GM12878 (cell line): ENCODE data around the gene EFCAB8. TPM values are rescaled to one million over a fixed set of nuclear protein-coding genes. Genes with fewer than 3 reads are reported as not detected.

Experiments
- ATAC-seq: fragments of 200-7000 bp; cut with Tn5 transposase; 3 replicates; pipeline ENCODE4 v1.9.1; 2020; ENCODE audit warnings: mild to moderate bottlenecking, moderate library complexity
- BruUV-seq: library from RNA; stranded (reverse); fragments of 400-500 nt; replicated peaks from 2 replicates; lab custom pipeline; 2021; lab: Mats Ljungman, UMichigan
- CTCF ChIA-PET: fragments of 300-600 bp; sonication (Branson Sonifier 250); formaldehyde crosslinking; extraction: SDS; loops from one replicate; lab custom pipeline; 2021; ENCODE audit warnings: inconsistent platforms; lab: Yijun Ruan, JAX
- POLR2A ChIA-PET: fragments of 350-600 bp; formaldehyde crosslinking; extraction: SDS; loops from one replicate; lab custom pipeline; 2021; ENCODE audit warnings: inconsistent platforms; lab: Charles Lee
- RAD21 ChIA-PET: fragments of 300-600 bp; sonication (Branson Sonifier 250); formaldehyde crosslinking; loops from one replicate; lab custom pipeline; 2023; ENCODE audit warnings: antibody characterized with exemption; ENCODE audit not compliant: unreplicated experiment; lab: Charles Lee
- SMC1A ChIA-PET: fragments of 300-600 bp; sonication (Branson Sonifier 250); formaldehyde crosslinking; loops from one replicate; lab custom pipeline; 2023; ENCODE audit not compliant: unreplicated experiment, uncharacterized antibody; lab: Charles Lee
- DNase-seq: peaks from one replicate; pipeline ENCODE4 v3.0.0-alpha.2; 2011; ENCODE audit warnings: low read depth, low spot score
- FAIRE-seq: peaks from 3 replicates; lab custom pipeline; 2011; peaks lifted over from hg19 to GRCh38; lab: Jason Lieb, UNC
- H2AFZ ChIP-seq: 2 replicates; pipeline ENCODE4 v1.6.0; 2011; ENCODE audit warnings: low read depth, low read length, control low read depth; ENCODE audit not compliant: control insufficient read depth
- H3K27ac ChIP-seq: 2 replicates; pipeline ENCODE4 v1.5.1; 2011; ENCODE audit warnings: control low read depth; ENCODE audit not compliant: control insufficient read depth, insufficient read depth
- H3K27me3 ChIP-seq, 2 experiments: replicated peaks in 1 of 2; 2 replicates each; pipeline versions ENCODE4 v1.6.0 to v1.6.1; 2011; ENCODE audit warnings: low read length in 1 of 2; ENCODE audit not compliant: control insufficient read depth in 2 of 2, insufficient read depth in 2 of 2
- H3K36me3 ChIP-seq, 2 experiments: 2 replicates each; pipeline ENCODE4 v1.5.1; 2011; ENCODE audit warnings: low read length in 1 of 2; ENCODE audit not compliant: control insufficient read depth in 2 of 2, insufficient read depth in 2 of 2
- H3K4me1 ChIP-seq: 2 replicates; pipeline ENCODE4 v1.6.1; 2011; ENCODE audit warnings: mild to moderate bottlenecking, low read length, moderate library complexity, mixed read lengths; ENCODE audit not compliant: control insufficient read depth, insufficient read depth
- H3K4me2 ChIP-seq: 2 replicates; pipeline ENCODE4 v1.6.0; 2011; ENCODE audit warnings: control low read depth; ENCODE audit not compliant: control insufficient read depth, insufficient read depth
- H3K4me3 ChIP-seq: fragments of 200-600 bp; sonication (generic); 2 replicates; pipeline ENCODE4 v1.5.1; 2016
- H3K79me2 ChIP-seq: 2 replicates; pipeline ENCODE4 v1.6.0; 2011; ENCODE audit warnings: low read length; ENCODE audit not compliant: control insufficient read depth, insufficient read depth
- H3K9ac ChIP-seq: 2 replicates; pipeline ENCODE4 v1.8.0; 2011; ENCODE audit warnings: low read length, control low read depth, mixed read lengths; ENCODE audit not compliant: control insufficient read depth, insufficient read depth
- H3K9me3 ChIP-seq: replicated peaks from 3 replicates; pipeline ENCODE4 v1.5.1; 2011; ENCODE audit warnings: mild to moderate bottlenecking, low read length; ENCODE audit not compliant: control insufficient read depth, insufficient read depth
- H4K20me1 ChIP-seq: 2 replicates; pipeline ENCODE4 v1.6.0; 2011; ENCODE audit not compliant: control insufficient read depth, insufficient read depth
- SP1 ChIP-seq: IDR thresholded peaks from one replicate; pipeline ENCODE4 v1.6.1; 2011; ENCODE audit warnings: low read depth, low read length
- ZNF217 ChIP-seq: fragments of 450-650 bp; IDR thresholded peaks from 2 replicates; pipeline ENCODE4 v1.6.1; 2017; ENCODE audit warnings: antibody characterized with exemption, mild to moderate bottlenecking
- WGBS: methylation state at CpG from one replicate; pipeline ENCODE4 v1.1.6; 2016; ENCODE audit warnings: low lambda C conversion rate; ENCODE audit not compliant: insufficient replicate concordance, insufficient coverage; ENCODE audit errors: missing lambda C conversion rate; 5-methylcytosine and 5-hydroxymethylcytosine counted together
- in situ Hi-C: fragments of 300-500 bp; cut with MboI; formaldehyde crosslinking; loops from 9 replicates; pipeline ENCODE4 v1.14.3; 2018; ENCODE audit warnings: mixed read lengths
- intact Hi-C: fragments of 100-400 bp; cut with micrococcal nuclease; formaldehyde crosslinking; loops from one replicate; pipeline ENCODE4 v1.14.2; 2022; ENCODE audit not compliant: unreplicated experiment
- polyA plus RNA-seq, 11 experiments: library from polyadenylated mRNA; depleted of rRNA in 4 of 11; unstranded in 6 of 11; stranded (reverse) in 5 of 11; fragments of >200 nt; fragmentation: Nextera tagmentation in 4 of 11; fragmentation: Illumina TruSeq in 1 of 11; extraction: Ambion mirVana in 4 of 11; extraction: Trizol in 1 of 11; gene quantifications; 1 replicate in 1 of 11; 2 replicates in 10 of 11; pipeline versions ENCODE4 v1.2.1 to v1.2.3, GENCODE V29; 2011 to 2016; ENCODE audit warnings: inconsistent platforms in 2 of 11, missing spikeins in 2 of 11, low read depth in 1 of 11
- total RNA-seq, 4 experiments: library from RNA; depleted of rRNA in 3 of 4; stranded (reverse); fragments of >200 nt in 3 of 4; fragmentation: Illumina TruSeq in 1 of 4; extraction: Trizol in 1 of 4; gene quantifications; 2 replicates each; pipeline versions ENCODE4 v1.2.1 to v1.2.3, GENCODE V29; 2013 to 2021
- TF ChIP-seq, protein P1 (sequence below): fragments of 450-650 bp; IDR thresholded peaks from 2 replicates; pipeline ENCODE4 v1.6.1; 2017; ENCODE audit warnings: borderline replicate concordance

EFCAB8 gene
- total and polyA plus RNA-seq, 10 of the 15 experiments (the other 5 are each of a cell fraction or from before 2014, with no cell fraction given) = 0.04 to 0.18 (median 0.06) TPM; not detected in 4

- intact Hi-C loops (no loop called here), in situ Hi-C loops (no loop called here)
- POLR2A ChIA-PET = no interaction called here
- 16% methylated on average over 3 of the region's 3 CpGs for WGBS
- ATAC-seq (no peak), DNase-seq (no peak), FAIRE-seq (no peak)
- H3K27ac ChIP-seq = no peak overlapping the region
- no peak overlapping the region for H3K4me2 ChIP-seq
- no peaks in the 10 kb centered on the region for H3K36me3 ChIP-seq
- CTCF ChIA-PET = no interaction called here
- RAD21 ChIA-PET = no interaction called here
- no peaks in the 10 kb centered on the region for H3K4me1 ChIP-seq
- H4K20me1 ChIP-seq = no peaks in the 10 kb centered on the region
- no peaks in the 10 kb centered on the region for H3K27me3 ChIP-seq
- no TSS peak for BruUV-seq
- no peaks in the 10 kb centered on the region for H3K79me2 ChIP-seq
- no peak overlapping the region for H3K4me3 ChIP-seq
- TF ChIP-seq, protein P1, sequence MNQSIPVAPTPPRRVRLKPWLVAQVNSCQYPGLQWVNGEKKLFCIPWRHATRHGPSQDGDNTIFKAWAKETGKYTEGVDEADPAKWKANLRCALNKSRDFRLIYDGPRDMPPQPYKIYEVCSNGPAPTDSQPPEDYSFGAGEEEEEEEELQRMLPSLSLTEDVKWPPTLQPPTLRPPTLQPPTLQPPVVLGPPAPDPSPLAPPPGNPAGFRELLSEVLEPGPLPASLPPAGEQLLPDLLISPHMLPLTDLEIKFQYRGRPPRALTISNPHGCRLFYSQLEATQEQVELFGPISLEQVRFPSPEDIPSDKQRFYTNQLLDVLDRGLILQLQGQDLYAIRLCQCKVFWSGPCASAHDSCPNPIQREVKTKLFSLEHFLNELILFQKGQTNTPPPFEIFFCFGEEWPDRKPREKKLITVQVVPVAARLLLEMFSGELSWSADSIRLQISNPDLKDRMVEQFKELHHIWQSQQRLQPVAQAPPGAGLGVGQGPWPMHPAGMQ = no peak
- H3K9me3 ChIP-seq = no peaks in the 10 kb centered on the region
- no peak overlapping the region for H2AFZ ChIP-seq
- SMC1A ChIA-PET = no interaction called here
- H3K9ac ChIP-seq = no peak overlapping the region
Observed at GRCh38 chr20:32886652-32887051, 27.9 kb downstream of the EFCAB8 start.

- no TSS peak for BruUV-seq
- in situ Hi-C loops = no loop called here
Observed at GRCh38 chr20:32887492-32887891, 28.8 kb downstream of the EFCAB8 start.

More at GRCh38 chr20:32887492-32887891, 28.8 kb downstream of the EFCAB8 start:
- CTCF ChIA-PET = interaction anchor here (2.3 kb wide), 1 partner anchor 98 kb away, joined by 13 read pairs; no protein-coding TSS in a partner anchor
- TF ChIP-seq ZNF217 = no peak
- no peak for TF ChIP-seq SP1
- TF ChIP-seq, all 136 proteins: peak for 0
- Histone ChIP-seq H3K4me1 (no peaks in the 10 kb centered on the region), H3K4me3 (no peak overlapping the region), H4K20me1 (no peaks in the 10 kb centered on the region), H3K9me3 (no peaks in the 10 kb centered on the region), H3K9ac (no peak overlapping the region), H3K27me3 (no peaks in the 10 kb centered on the region), H3K4me2 (no peak overlapping the region), H3K27ac (no peak overlapping the region), H2AFZ (no peak overlapping the region), H3K36me3 (no peaks in the 10 kb centered on the region), H3K79me2 (no peaks in the 10 kb centered on the region)
- WGBS = 59% methylated on average over 11 of the region's 11 CpGs
- DNase-seq (no peak), ATAC-seq (no peak), FAIRE-seq (no peak)
- RAD21 ChIA-PET = no interaction called here
- POLR2A ChIA-PET = no interaction called here
- intact Hi-C loops = no loop called here
- SMC1A ChIA-PET = no interaction called here
